ENCODE data around the gene TUFT1. TPM values are rescaled to one million over a fixed set of nuclear protein-coding genes. Genes with fewer than 3 reads are reported as not detected.

TUFT1 gene
- total RNA-seq, 1 experiment from 2014 or later = 12.3 TPM

GRCh38 chr1:151577173-151577572 lies 37.1 kb downstream of the TUFT1 start:
- H3K27me3 ChIP-seq (ENCODE audit: insufficient read depth, low read length) = no peaks in the 10 kb centered on the region
- intact Hi-C loops (cut with micrococcal nuclease) = no loop called here
- ChIA-PET POLR2A (no interaction called here), CTCF (no interaction called here), RAD21 (ENCODE audit: low non-redundant PET in 1 of 2, low total read pairs in 2 of 2, uncharacterized antibody in 2 of 2, unreplicated experiment in 2 of 2) (no interaction called here)
- no peak overlapping the region for H2AFZ ChIP-seq (ENCODE audit: low read depth, low read length, poor library complexity, severe bottlenecking)
- no peaks in the 10 kb centered on the region for H3K79me2 ChIP-seq (ENCODE audit: insufficient read depth, low read length)
- ATAC-seq (no peak), DNase-seq (ENCODE audit: low read depth, low spot score) (no peak)
- no peak overlapping the region for H3K9ac ChIP-seq (ENCODE audit: low read length)
- no TSS peak for BruUV-seq (replicated peaks)
- H3K36me3 ChIP-seq (ENCODE audit: control insufficient read depth in 1 of 2, insufficient read depth in 2 of 2, low read length in 2 of 2) = peaks cover 0 to 9% of the 10 kb centered on the region in 2 experiments; a peak in 1 of 4 replicates
- TF ChIP-seq EZH2phosphoT487 (IDR thresholded peaks at IDR 0.05; ENCODE audit: borderline replicate concordance) (no peak), YY1 (IDR thresholded peaks at IDR 0.05; ENCODE audit: extremely low read depth, insufficient replicate concordance, low read depth, low read length) (no peak), EZH2 (IDR thresholded peaks at IDR 0.05) (no peak), MAX (IDR thresholded peaks at IDR 0.05) (no peak), SRF (IDR thresholded peaks at IDR 0.05; ENCODE audit: low read depth) (no peak), EGR1 (IDR thresholded peaks at IDR 0.05; ENCODE audit: low read depth) (no peak), ZBTB33 (IDR thresholded peaks at IDR 0.05; ENCODE audit: extremely low read depth, insufficient replicate concordance, low read length) (no peak), ZFX (IDR thresholded peaks at IDR 0.05) (no peak), POLR2A (IDR thresholded peaks at IDR 0.05; ENCODE audit: borderline replicate concordance, extremely low read depth, insufficient read depth, insufficient read length) (no peak), POLR2AphosphoS5 (IDR thresholded peaks at IDR 0.05; ENCODE audit: low read depth, low read length) (no peak), CEBPB (IDR thresholded peaks at IDR 0.05; ENCODE audit: low read depth) (no peak), FOSL1 (IDR thresholded peaks at IDR 0.05; ENCODE audit: low read depth) (no peak), ATF3 (IDR thresholded peaks at IDR 0.05) (no peak), ELF1 (IDR thresholded peaks at IDR 0.05; ENCODE audit: borderline replicate concordance, low read depth) (no peak), TCF7L2 (IDR thresholded peaks at IDR 0.05; ENCODE audit: borderline replicate concordance, extremely low read depth, insufficient read depth, insufficient read length) (no peak), JUND (IDR thresholded peaks at IDR 0.05) (no peak), RAD21 (IDR thresholded peaks at IDR 0.05; ENCODE audit: low read depth) (no peak), SP1 (IDR thresholded peaks at IDR 0.05; ENCODE audit: low read depth) (no peak), REST (IDR thresholded peaks at IDR 0.05; ENCODE audit: low read depth) (no peak), ZNF274 (IDR thresholded peaks at IDR 0.05; ENCODE audit: low read depth, low read length) (no peak)
- no peak overlapping the region for H3K27ac ChIP-seq (ENCODE audit: low read depth, low read length)
- H4K20me1 ChIP-seq (ENCODE audit: insufficient read depth) = no peaks in the 10 kb centered on the region
- H3K4me1 ChIP-seq (ENCODE audit: control insufficient read depth in 1 of 2, insufficient read depth in 2 of 2, low read length in 2 of 2) = peaks cover 4 to 41% of the 10 kb centered on the region in 2 experiments
- H3K9me3 ChIP-seq (ENCODE audit: control insufficient read depth in 1 of 2, insufficient read depth in 1 of 2, low read depth in 1 of 2, low read length in 2 of 2) = no peaks in the 10 kb centered on the region
- no peaks in the 10 kb centered on the region for H3K9me2 ChIP-seq (ENCODE audit: insufficient read depth)
- H3K4me2 ChIP-seq (ENCODE audit: low read length) = no peak overlapping the region
- H3K4me3 ChIP-seq (replicated peaks in 1 of 2; ENCODE audit: low read depth in 1 of 2, low read length in 2 of 2) = no peak overlapping the region
